HEK293T (cell line): ENCODE measurements around the gene FCRL2.

Source experiments
- CTCF ChIA-PET: fragments of 350-600 bp; formaldehyde crosslinking; extraction: SDS; loops from one replicate; lab custom pipeline; 2021; ENCODE audit warnings: antibody characterized with exemption, inconsistent platforms; lab: Yijun Ruan, JAX
- POLR2A ChIA-PET: fragments of 350-600 bp; formaldehyde crosslinking; extraction: SDS; loops from one replicate; lab custom pipeline; 2020; ENCODE audit warnings: antibody characterized with exemption, inconsistent platforms; lab: Yijun Ruan, JAX
- DNase-seq: peaks from one replicate; pipeline ENCODE4 v3.0.0; 2012; ENCODE audit warnings: mixed read lengths; ENCODE audit errors: extremely low spot score
- ARNT ChIP-seq: fragments of 450-650 bp; IDR thresholded peaks from 2 replicates; pipeline ENCODE4 v1.6.1; 2017; ENCODE audit warnings: mild to moderate bottlenecking
- BHLHE40 ChIP-seq: fragments of 450-650 bp; IDR thresholded peaks from 2 replicates; pipeline ENCODE4 v1.6.1; 2016; ENCODE audit warnings: mild to moderate bottlenecking, moderate library complexity, borderline replicate concordance
- CTBP1 ChIP-seq: fragments of 450-650 bp; IDR thresholded peaks from 2 replicates; pipeline ENCODE4 v1.6.1; 2016; ENCODE audit warnings: borderline replicate concordance
- ELF4 ChIP-seq: fragments of 450-650 bp; IDR thresholded peaks from 2 replicates; pipeline ENCODE4 v1.6.1; 2017; ENCODE audit warnings: antibody characterized with exemption
- FOXA1 ChIP-seq: fragments of 450-650 bp; IDR thresholded peaks from 2 replicates; pipeline ENCODE4 v1.6.1; 2016; ENCODE audit warnings: mild to moderate bottlenecking
- FOXK2 ChIP-seq: fragments of 450-650 bp; IDR thresholded peaks from 2 replicates; pipeline ENCODE4 v1.6.1; 2016; ENCODE audit warnings: mild to moderate bottlenecking
- FOXM1 ChIP-seq: fragments of 450-650 bp; IDR thresholded peaks from 2 replicates; pipeline ENCODE4 v1.6.1; 2017; ENCODE audit warnings: mild to moderate bottlenecking, borderline replicate concordance
- HDGF ChIP-seq: fragments of 450-650 bp; IDR thresholded peaks from 2 replicates; pipeline ENCODE4 v1.6.1; 2017; ENCODE audit warnings: antibody characterized with exemption, borderline replicate concordance
- L3MBTL2 ChIP-seq: fragments of 450-650 bp; conservative IDR thresholded peaks from 2 replicates; pipeline ENCODE4 v1.6.1; 2016; ENCODE audit warnings: mild to moderate bottlenecking
- LEF1 ChIP-seq: fragments of 450-650 bp; IDR thresholded peaks from 2 replicates; pipeline ENCODE4 v1.6.1; 2017; ENCODE audit warnings: mild to moderate bottlenecking, borderline replicate concordance
- NFRKB ChIP-seq: fragments of 450-650 bp; IDR thresholded peaks from 2 replicates; pipeline ENCODE4 v1.6.1; 2016; ENCODE audit warnings: mild to moderate bottlenecking, moderate library complexity
- SP1 ChIP-seq: fragments of 450-650 bp; IDR thresholded peaks from 2 replicates; pipeline ENCODE4 v1.6.1; 2017
- SUZ12 ChIP-seq: fragments of 450-650 bp; IDR thresholded peaks from 2 replicates; pipeline ENCODE4 v1.6.1; 2016; ENCODE audit warnings: mild to moderate bottlenecking
- TARDBP ChIP-seq: fragments of 450-650 bp; IDR thresholded peaks from 2 replicates; pipeline ENCODE4 v1.6.1; 2016
- ZNF384 ChIP-seq: fragments of 450-650 bp; IDR thresholded peaks from 2 replicates; pipeline ENCODE4 v1.6.1; 2016
- TF ChIP-seq, protein P1 (sequence below): fragments of 450-650 bp; IDR thresholded peaks from 2 replicates; pipeline ENCODE4 v1.6.1; 2016

The FCRL2 gene, protein sequence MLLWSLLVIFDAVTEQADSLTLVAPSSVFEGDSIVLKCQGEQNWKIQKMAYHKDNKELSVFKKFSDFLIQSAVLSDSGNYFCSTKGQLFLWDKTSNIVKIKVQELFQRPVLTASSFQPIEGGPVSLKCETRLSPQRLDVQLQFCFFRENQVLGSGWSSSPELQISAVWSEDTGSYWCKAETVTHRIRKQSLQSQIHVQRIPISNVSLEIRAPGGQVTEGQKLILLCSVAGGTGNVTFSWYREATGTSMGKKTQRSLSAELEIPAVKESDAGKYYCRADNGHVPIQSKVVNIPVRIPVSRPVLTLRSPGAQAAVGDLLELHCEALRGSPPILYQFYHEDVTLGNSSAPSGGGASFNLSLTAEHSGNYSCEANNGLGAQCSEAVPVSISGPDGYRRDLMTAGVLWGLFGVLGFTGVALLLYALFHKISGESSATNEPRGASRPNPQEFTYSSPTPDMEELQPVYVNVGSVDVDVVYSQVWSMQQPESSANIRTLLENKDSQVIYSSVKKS

DNA sequence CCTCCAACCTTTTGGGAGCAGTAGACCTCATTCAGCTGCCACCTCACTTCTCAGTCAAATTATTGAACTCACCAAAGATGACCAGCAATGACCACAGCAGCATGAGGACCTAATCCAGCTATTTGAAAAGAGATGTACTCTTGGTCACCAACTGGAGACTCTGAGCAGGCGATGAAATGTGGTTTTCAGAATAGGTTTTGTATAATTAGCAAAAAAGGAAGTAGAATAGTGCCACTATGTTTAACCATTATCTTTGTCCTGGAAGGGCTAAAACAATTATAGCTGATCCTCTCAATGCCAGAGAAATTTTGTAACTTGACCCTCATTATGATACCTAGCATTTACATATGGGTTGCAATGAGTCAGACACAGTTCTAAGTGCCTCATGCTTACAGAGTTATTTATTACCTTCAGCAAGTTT is at the start of gene FCRL2:
Gene FCRL2, minus strand, starts transcription at position 162 of the 421 bp plus-strand sequence. Its CDS starts 59 bp downstream, at position 103.
- ChIA-PET POLR2A (no interaction called here), CTCF (no interaction called here)
- no peak for DNase-seq
- TF ChIP-seq, protein P1, sequence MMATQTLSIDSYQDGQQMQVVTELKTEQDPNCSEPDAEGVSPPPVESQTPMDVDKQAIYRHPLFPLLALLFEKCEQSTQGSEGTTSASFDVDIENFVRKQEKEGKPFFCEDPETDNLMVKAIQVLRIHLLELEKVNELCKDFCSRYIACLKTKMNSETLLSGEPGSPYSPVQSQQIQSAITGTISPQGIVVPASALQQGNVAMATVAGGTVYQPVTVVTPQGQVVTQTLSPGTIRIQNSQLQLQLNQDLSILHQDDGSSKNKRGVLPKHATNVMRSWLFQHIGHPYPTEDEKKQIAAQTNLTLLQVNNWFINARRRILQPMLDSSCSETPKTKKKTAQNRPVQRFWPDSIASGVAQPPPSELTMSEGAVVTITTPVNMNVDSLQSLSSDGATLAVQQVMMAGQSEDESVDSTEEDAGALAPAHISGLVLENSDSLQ: no peak
- no peak for TF ChIP-seq ELF4
- TF ChIP-seq NFRKB: no peak
- TF ChIP-seq L3MBTL2: no peak
- no peak for TF ChIP-seq SP1
- TF ChIP-seq FOXA1: no peak
- no peak for TF ChIP-seq FOXK2
- TF ChIP-seq LEF1: no peak
- no peak for TF ChIP-seq CTBP1
- TF ChIP-seq ZNF384: no peak
- no peak for TF ChIP-seq TARDBP
- TF ChIP-seq ARNT: no peak
- no peak for TF ChIP-seq FOXM1
- TF ChIP-seq BHLHE40: no peak
- no peak for TF ChIP-seq HDGF
- no peak for TF ChIP-seq SUZ12

DNA sequence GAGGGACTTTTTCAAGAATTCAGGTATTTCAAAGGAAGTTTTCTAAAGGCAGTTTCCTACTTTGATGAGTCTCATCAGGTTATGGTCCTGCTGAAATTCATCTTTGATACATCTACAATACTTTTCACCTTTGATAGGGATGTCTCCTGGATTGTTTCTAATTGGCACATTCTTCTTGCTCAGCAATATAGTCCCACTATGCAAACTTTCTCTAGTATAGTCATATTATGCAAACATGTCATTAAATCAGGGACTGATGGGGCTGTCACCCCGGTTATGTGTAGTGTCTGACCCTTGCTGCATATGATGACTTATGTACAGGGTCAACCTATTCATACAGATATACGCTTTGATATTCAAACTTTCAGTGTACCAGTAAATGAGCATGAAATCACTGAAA is 43.4 kb upstream of the FCRL2 start:
- no peak for TF ChIP-seq ELF4
- TF ChIP-seq ZNF384: no peak
- no peak for TF ChIP-seq TARDBP
- TF ChIP-seq LEF1: no peak
- ChIA-PET CTCF (no interaction called here), POLR2A (no interaction called here)
- no peak for DNase-seq

DNA sequence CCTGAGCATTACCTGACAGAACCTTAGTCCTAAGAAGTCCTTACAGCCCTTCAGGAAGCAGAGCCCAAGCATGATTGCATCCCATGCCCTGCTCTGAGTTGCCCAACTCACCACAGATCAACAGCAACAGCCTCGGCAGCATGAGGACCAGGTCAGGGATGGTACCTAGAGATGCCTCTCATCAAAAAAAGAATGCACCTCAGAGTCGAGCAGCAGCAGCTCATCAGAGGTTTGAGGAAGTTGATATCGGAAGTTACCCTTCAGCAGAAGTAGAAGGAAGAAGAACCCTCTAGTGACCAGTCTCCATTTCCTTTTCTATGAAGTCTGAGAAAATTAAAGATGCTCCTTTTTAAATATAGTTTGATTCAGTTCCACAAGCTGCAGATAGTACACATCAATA is 43.0 kb upstream of the FCRL2 start, which contains the start of gene FCRL1:
Gene FCRL1, minus strand, starts transcription at position 225 of the 400 bp plus-strand sequence. Its CDS starts 83 bp downstream, at position 142.
- CTCF ChIA-PET: no interaction called here
- DNase-seq: no peak
- TF ChIP-seq, protein P1: no peak
- TF ChIP-seq CTBP1 (no peak), FOXA1 (no peak), L3MBTL2 (no peak), FOXM1 (no peak), ZNF384 (no peak), SP1 (no peak), SUZ12 (no peak), ARNT (no peak), HDGF (no peak), LEF1 (no peak), BHLHE40 (no peak), NFRKB (no peak), ELF4 (no peak), FOXK2 (no peak), TARDBP (no peak)
- POLR2A ChIA-PET: no interaction called here

DNA sequence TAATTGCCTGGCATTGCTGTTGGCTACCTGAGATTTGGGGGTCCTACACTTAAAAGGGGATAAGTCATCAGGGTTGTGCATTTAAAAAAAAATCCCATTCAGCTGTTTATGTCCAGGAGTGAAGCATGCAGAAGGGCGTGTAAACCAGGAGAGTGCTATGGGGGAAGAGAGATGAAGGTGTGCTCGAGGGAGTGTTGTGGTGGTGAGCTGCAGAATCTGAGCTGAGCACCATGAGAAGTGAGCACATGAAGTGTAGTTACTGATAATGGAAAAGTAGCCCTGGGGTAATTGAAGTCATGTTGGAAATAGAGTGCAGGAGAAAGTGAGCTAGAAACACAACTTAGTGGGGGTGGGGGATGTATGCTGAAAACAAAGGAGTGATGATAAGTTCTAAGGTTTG is 42.3 kb upstream of the FCRL2 start:
- POLR2A ChIA-PET: no interaction called here
- no peak for DNase-seq
- no peak for TF ChIP-seq CTBP1
- TF ChIP-seq L3MBTL2: no peak
- no peak for TF ChIP-seq NFRKB
- TF ChIP-seq FOXA1: no peak
- no peak for TF ChIP-seq TARDBP
- TF ChIP-seq LEF1: no peak
- no peak for TF ChIP-seq FOXM1
- TF ChIP-seq ZNF384: no peak
- TF ChIP-seq SP1: no peak
- TF ChIP-seq, protein P1: no peak
- TF ChIP-seq SUZ12: no peak
- TF ChIP-seq FOXK2: no peak
- CTCF ChIA-PET: no interaction called here

DNA sequence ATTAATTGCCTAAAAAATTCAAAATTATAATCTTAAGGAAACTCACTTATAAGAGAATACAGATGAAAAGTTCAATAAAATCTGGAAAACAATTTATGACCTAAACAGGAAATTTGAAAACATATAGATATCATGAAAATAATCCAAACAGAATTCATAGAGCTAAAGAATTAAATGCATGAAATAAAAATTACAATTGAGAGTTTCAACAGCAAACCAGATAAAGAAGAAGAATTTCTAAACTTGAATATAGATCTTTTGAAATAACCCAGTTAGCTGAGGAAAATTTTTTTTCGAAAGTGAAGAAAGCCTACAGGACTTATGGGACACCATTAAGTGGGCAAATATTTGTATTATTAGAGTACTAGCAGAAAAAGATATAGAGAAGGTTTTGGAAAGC is 36.3 kb upstream of the FCRL2 start:
- no peak for DNase-seq
- POLR2A ChIA-PET: no interaction called here
- CTCF ChIA-PET: no interaction called here
- TF ChIP-seq TARDBP: no peak
- no peak for TF ChIP-seq CTBP1
- TF ChIP-seq L3MBTL2: no peak
- no peak for TF ChIP-seq NFRKB
- no peak for TF ChIP-seq SP1
- no peak for TF ChIP-seq LEF1
- no peak for TF ChIP-seq FOXM1
- TF ChIP-seq HDGF: no peak
- TF ChIP-seq ELF4: no peak
- no peak for TF ChIP-seq BHLHE40
